Liver (tissue), 9 donors: ENCODE measurements around the gene RSAD2. TPM values are rescaled to one million over a fixed set of nuclear protein-coding genes. Genes with fewer than 3 reads are reported as not detected.
A peak's percentile ranks its signal among the peaks of the same experiment; 100 is the strongest.

Experiments
- DNase-seq: peaks from one replicate; pipeline ENCODE4 v3.0.0-alpha.2; 2017; ENCODE audit warnings: low spot score
- H3K27ac ChIP-seq, 2 donors: one replicate each; pipeline ENCODE4 v1.7.0; 2013; ENCODE audit warnings: inconsistent platforms in 2 of 2, low read length in 2 of 2, control low read depth in 1 of 2, low read depth in 1 of 2, mild to moderate bottlenecking in 1 of 2
- H3K27me3 ChIP-seq, 4 donors: one replicate each; pipeline versions ENCODE4 v1.6.1 to v1.7.0; 2013; ENCODE audit warnings: low read length in 3 of 4, inconsistent platforms in 1 of 4, mild to moderate bottlenecking in 1 of 4, moderate library complexity in 1 of 4; ENCODE audit not compliant: control insufficient read depth in 4 of 4, insufficient read depth in 4 of 4
- H3K36me3 ChIP-seq, 4 donors: one replicate each; pipeline versions ENCODE4 v1.6.1 to v1.7.0; 2013; ENCODE audit warnings: low read length in 3 of 4, mild to moderate bottlenecking in 3 of 4, low read depth in 1 of 4, moderate library complexity in 1 of 4; ENCODE audit not compliant: control insufficient read depth in 4 of 4, insufficient read depth in 3 of 4
- H3K4me1 ChIP-seq, 4 donors: one replicate each; pipeline versions ENCODE4 v1.6.1 to v1.7.0; 2013; ENCODE audit warnings: low read length in 3 of 4, mild to moderate bottlenecking in 3 of 4, moderate library complexity in 1 of 4; ENCODE audit not compliant: control insufficient read depth in 4 of 4, insufficient read depth in 4 of 4
- H3K4me3 ChIP-seq, 3 donors: one replicate each; pipeline versions ENCODE4 v1.6.1 to v1.7.0; 2013; ENCODE audit warnings: low read length in 3 of 3, control low read depth in 1 of 3, low read depth in 1 of 3, mild to moderate bottlenecking in 1 of 3
- H3K9ac ChIP-seq, 2 donors: one replicate each; pipeline ENCODE4 v1.7.0; 2013; ENCODE audit warnings: low read length in 2 of 2, mild to moderate bottlenecking in 2 of 2, moderate library complexity in 2 of 2, control low read depth in 1 of 2, low read depth in 1 of 2
- H3K9me3 ChIP-seq, 4 donors: one replicate each; pipeline versions ENCODE4 v1.6.1 to v1.7.0; 2013; ENCODE audit warnings: low read length in 3 of 4; ENCODE audit not compliant: control insufficient read depth in 4 of 4
- EGR1 ChIP-seq, 2 donors: IDR thresholded peaks; 2 replicates each; pipeline ENCODE4 v1.6.1; 2016 to 2018; ENCODE audit warnings: antibody characterized with exemption in 2 of 2, low read depth in 2 of 2
- FOXA1 ChIP-seq: IDR thresholded peaks from 2 replicates; pipeline ENCODE4 v1.6.1; 2016; ENCODE audit warnings: antibody characterized with exemption
- FOXA2 ChIP-seq: IDR thresholded peaks from 2 replicates; pipeline ENCODE4 v1.6.1; 2016; ENCODE audit warnings: antibody characterized with exemption
- HNF4A ChIP-seq, 2 donors: conservative IDR thresholded peaks; 2 replicates each; pipeline ENCODE4 v1.6.1; 2016; ENCODE audit warnings: antibody characterized with exemption in 2 of 2, mild to moderate bottlenecking in 2 of 2
- HNF4G ChIP-seq: IDR thresholded peaks from 2 replicates; pipeline ENCODE4 v1.6.1; 2016; ENCODE audit warnings: antibody characterized with exemption
- NR2F2 ChIP-seq: IDR thresholded peaks from 2 replicates; pipeline ENCODE4 v1.6.1; 2016; ENCODE audit warnings: antibody characterized with exemption
- RAD21 ChIP-seq, 2 donors: IDR thresholded peaks; 2 replicates each; pipeline ENCODE4 v1.6.1; 2016; ENCODE audit warnings: antibody characterized with exemption in 2 of 2, mild to moderate bottlenecking in 2 of 2
- REST ChIP-seq: IDR thresholded peaks from 2 replicates; pipeline ENCODE4 v1.6.1; 2016; ENCODE audit warnings: antibody characterized with exemption, mild to moderate bottlenecking
- RXRA ChIP-seq, 2 donors: IDR thresholded peaks; 2 replicates each; pipeline ENCODE4 v1.6.1; 2017 to 2018; ENCODE audit warnings: antibody characterized with exemption in 2 of 2, mild to moderate bottlenecking in 1 of 2
- TAF1 ChIP-seq: conservative IDR thresholded peaks from 2 replicates; pipeline ENCODE4 v1.6.1; 2016; ENCODE audit warnings: antibody characterized with exemption, mild to moderate bottlenecking
- WGBS: extraction: QIAGEN DNeasy Blood & Tissue Kit; methylation state at CpG from one replicate; pipeline ENCODE4 v1.1.7; 2013; 5-methylcytosine and 5-hydroxymethylcytosine counted together
- polyA plus RNA-seq, 2 donors: library from polyadenylated mRNA; stranded (reverse) in 1 of 2; unstranded in 1 of 2; fragments of 200-250 nt in 1 of 2; fragments of >200 nt in 1 of 2; fragmentation: Nextera tagmentation in 1 of 2; extraction: Ambion mirVana in 1 of 2; gene quantifications; one replicate each; pipeline versions ENCODE4 v1.2.1 to v1.2.3, GENCODE V29; 2013 to 2015
- total RNA-seq, 2 donors: library from RNA; depleted of rRNA; stranded (reverse); fragments of >200 nt; gene quantifications; one replicate each; pipeline ENCODE4 v1.2.3, GENCODE V29; 2014
- TF ChIP-seq, protein P1 (sequence below): fragments of 150-350 bp; IDR thresholded peaks from 2 replicates; pipeline ENCODE4 v1.5.1; 2017; ENCODE audit warnings: improper control_type of control experiment, low read depth, low read length; ENCODE audit not compliant: missing input control
- TF ChIP-seq, protein P2 (sequence below): IDR thresholded peaks from 2 replicates; pipeline ENCODE4 v1.6.1; 2016; ENCODE audit warnings: antibody characterized with exemption
- donor health status: healthy.
- donor health status: healthy.
- donor health status: healthy.
- donor health status: healthy.
- donor health status: healthy.

RSAD2 gene
- total and polyA plus RNA-seq, 4 donors = 1.3 to 15.9 (median 1.9) TPM

- no peak for TF ChIP-seq HNF4G
- no peak for TF ChIP-seq NR2F2
- TF ChIP-seq HNF4A (conservative IDR thresholded peaks at IDR 0.05) = no peak
- TF ChIP-seq RXRA (IDR thresholded peaks at IDR 0.05) = no peak
- no peak for TF ChIP-seq REST
- TF ChIP-seq, protein P1, sequence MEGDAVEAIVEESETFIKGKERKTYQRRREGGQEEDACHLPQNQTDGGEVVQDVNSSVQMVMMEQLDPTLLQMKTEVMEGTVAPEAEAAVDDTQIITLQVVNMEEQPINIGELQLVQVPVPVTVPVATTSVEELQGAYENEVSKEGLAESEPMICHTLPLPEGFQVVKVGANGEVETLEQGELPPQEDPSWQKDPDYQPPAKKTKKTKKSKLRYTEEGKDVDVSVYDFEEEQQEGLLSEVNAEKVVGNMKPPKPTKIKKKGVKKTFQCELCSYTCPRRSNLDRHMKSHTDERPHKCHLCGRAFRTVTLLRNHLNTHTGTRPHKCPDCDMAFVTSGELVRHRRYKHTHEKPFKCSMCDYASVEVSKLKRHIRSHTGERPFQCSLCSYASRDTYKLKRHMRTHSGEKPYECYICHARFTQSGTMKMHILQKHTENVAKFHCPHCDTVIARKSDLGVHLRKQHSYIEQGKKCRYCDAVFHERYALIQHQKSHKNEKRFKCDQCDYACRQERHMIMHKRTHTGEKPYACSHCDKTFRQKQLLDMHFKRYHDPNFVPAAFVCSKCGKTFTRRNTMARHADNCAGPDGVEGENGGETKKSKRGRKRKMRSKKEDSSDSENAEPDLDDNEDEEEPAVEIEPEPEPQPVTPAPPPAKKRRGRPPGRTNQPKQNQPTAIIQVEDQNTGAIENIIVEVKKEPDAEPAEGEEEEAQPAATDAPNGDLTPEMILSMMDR = no peak
- TF ChIP-seq FOXA1 = no peak
- no peak for TF ChIP-seq EGR1 (IDR thresholded peaks at IDR 0.05; ENCODE audit: low read depth in 2 of 2)
- no peak for TF ChIP-seq TAF1
- TF ChIP-seq FOXA2 = no peak
- Histone ChIP-seq H3K4me1 (no peaks in the 10 kb centered on the region), H3K27me3 (no peaks in the 10 kb centered on the region), H3K9me3 (no peaks in the 10 kb centered on the region), H3K9ac (no peak overlapping the region), H3K4me3 (no peak overlapping the region), H3K27ac (no peak overlapping the region), H3K36me3 (no peaks in the 10 kb centered on the region)
- no peak for DNase-seq
- 80% methylated on average over 6 of the region's 6 CpGs for WGBS
Measured at GRCh38 chr2:6929196-6929819, 51.7 kb downstream of the RSAD2 start.

DNA sequence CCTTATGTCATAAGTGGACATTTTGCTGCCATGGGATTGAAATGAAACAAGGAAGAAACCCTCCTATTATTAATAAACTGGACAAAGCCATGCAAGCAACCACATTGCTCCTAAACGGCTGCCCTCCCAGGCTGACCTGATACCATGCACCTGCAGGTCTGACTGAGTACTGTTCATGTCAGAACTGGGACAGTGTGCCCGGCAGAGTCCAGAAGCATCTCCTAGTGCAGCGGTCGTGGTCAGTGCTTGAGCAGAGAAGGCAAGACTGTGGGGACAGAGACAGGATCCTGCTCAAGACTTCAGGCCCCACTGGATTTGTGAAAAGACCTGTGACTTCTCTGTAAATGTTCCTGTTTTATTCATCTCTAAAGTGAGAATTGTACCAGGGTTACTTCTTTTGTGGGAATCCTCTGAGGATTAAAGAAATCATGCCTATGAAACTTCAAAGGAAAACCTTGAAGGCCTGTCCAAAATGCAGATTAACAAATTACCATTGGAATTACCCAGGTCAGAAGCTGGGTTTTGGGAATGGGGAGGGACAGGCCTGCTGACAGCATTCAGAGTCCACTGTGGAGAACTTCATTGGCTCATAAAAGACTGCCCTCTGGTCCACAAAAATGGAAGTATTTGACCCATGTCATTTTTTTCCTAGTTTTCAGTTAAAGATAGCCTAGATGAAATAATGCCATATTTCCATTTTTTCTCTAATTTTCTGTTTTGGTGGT lies 53.5 kb downstream of the RSAD2 start:
- Histone ChIP-seq H3K36me3 (no peaks in the 10 kb centered on the region), H3K4me3 (no peak overlapping the region), H3K27me3 (no peaks in the 10 kb centered on the region), H3K27ac (no peak overlapping the region), H3K9me3 (no peaks in the 10 kb centered on the region), H3K9ac (no peak overlapping the region), H3K4me1 (no peaks in the 10 kb centered on the region)
- WGBS = 81% methylated on average over 4 of the region's 4 CpGs
- TF ChIP-seq RAD21 (IDR thresholded peaks at IDR 0.05) (no peak), NR2F2 (no peak), FOXA2 (no peak)
- TF ChIP-seq, protein P2, sequence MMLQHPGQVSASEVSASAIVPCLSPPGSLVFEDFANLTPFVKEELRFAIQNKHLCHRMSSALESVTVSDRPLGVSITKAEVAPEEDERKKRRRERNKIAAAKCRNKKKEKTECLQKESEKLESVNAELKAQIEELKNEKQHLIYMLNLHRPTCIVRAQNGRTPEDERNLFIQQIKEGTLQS = no peak
- peak; percentile 17 for DNase-seq
